ENCODE measurements around the gene ALOX12B. TPM values are rescaled to one million over a fixed set of nuclear protein-coding genes. Genes with fewer than 3 reads are reported as not detected.

Gene ALOX12B
- total and polyA plus RNA-seq, 2 experiments from 2014 or later = 0.16 to 1.4 TPM

- TF ChIP-seq ZNF462 (CRISPR knock-in tag; IDR thresholded peaks at IDR 0.05) (no peak), NANOG (IDR thresholded peaks at IDR 0.05; ENCODE audit: borderline replicate concordance) (no peak), REST (IDR thresholded peaks at IDR 0.05; ENCODE audit: unreplicated experiment) (no peak), STAT1 (IDR thresholded peaks at IDR 0.05; ENCODE audit: unreplicated experiment) (no peak), EZH2phosphoT487 (IDR thresholded peaks at IDR 0.05; ENCODE audit: unreplicated experiment) (no peak), ZNF114 (CRISPR knock-in tag; IDR thresholded peaks at IDR 0.05) (no peak), JUNB (IDR thresholded peaks at IDR 0.05; ENCODE audit: unreplicated experiment) (no peak), ETS1 (IDR thresholded peaks at IDR 0.05) (no peak), CREB1 (CRISPR knock-in tag; IDR thresholded peaks at IDR 0.05; ENCODE audit: low read depth) (no peak)
Observed at GRCh38 chr17:8039611-8040168, 47.8 kb downstream of the ALOX12B start (continued).

Measured in GM23338 (cell line).